A549 (cell line): Measurements from ENCODE around the gene COQ7. TPM values are rescaled to one million over a fixed set of nuclear protein-coding genes. Genes with fewer than 3 reads are reported as not detected.

Experiments
- ATAC-seq, 2 experiments: fragments of 200-7000 bp in 1 of 2; fragments of >200 bp in 1 of 2; cut with Nextera tagmentation in 1 of 2; cut with Tn5 transposase in 1 of 2; 3 replicates each; pipeline versions ENCODE4 v1.8.0 to v1.9.1; 2018 to 2020; ENCODE audit warnings: mild to moderate bottlenecking in 1 of 2, moderate library complexity in 1 of 2
- CTCF ChIA-PET: fragments of 300-600 bp; sonication (Branson Sonifier 250); formaldehyde crosslinking; extraction: SDS; loops from one replicate; lab custom pipeline; 2021; ENCODE audit warnings: antibody characterized with exemption, inconsistent platforms; lab: Yijun Ruan, JAX
- POLR2A ChIA-PET: fragments of 350-600 bp; formaldehyde crosslinking; extraction: SDS; loops from one replicate; lab custom pipeline; 2021; ENCODE audit warnings: antibody characterized with exemption, inconsistent platforms; lab: Yijun Ruan, JAX
- DNase-seq, 2 experiments: peaks; one replicate each; pipeline versions ENCODE4 v3.0.0 to v3.0.0-alpha.2; 2011 to 2016; ENCODE audit warnings: low read depth in 1 of 2, low spot score in 1 of 2
- FAIRE-seq: peaks from 2 replicates; lab custom pipeline; 2011; peaks lifted over from hg19 to GRCh38; lab: Jason Lieb, UNC
- H3K27ac ChIP-seq, 2 experiments: fragments of >200 bp; sonication (Bioruptor Twin); formaldehyde crosslinking; 3 replicates each; pipeline ENCODE4 v1.5.1; 2016 to 2017
- H3K4me1 ChIP-seq: fragments of >200 bp; sonication (Bioruptor Twin); formaldehyde crosslinking; 3 replicates; pipeline ENCODE4 v1.6.1; 2016
- H3K4me2 ChIP-seq: fragments of >200 bp; sonication (Bioruptor Twin); formaldehyde crosslinking; 3 replicates; pipeline ENCODE4 v1.6.1; 2016
- H3K4me3 ChIP-seq: fragments of >200 bp; sonication (Bioruptor Twin); formaldehyde crosslinking; 3 replicates; pipeline ENCODE4 v1.5.1; 2016
- H3K9me3 ChIP-seq: fragments of >200 bp; sonication (Bioruptor Twin); formaldehyde crosslinking; 3 replicates; pipeline ENCODE4 v1.6.1; 2016
- CBX2 ChIP-seq: fragments of 200-600 bp; sonication (generic); IDR thresholded peaks from 2 replicates; pipeline ENCODE4 v1.6.1; 2016; ENCODE audit warnings: low read depth, mild to moderate bottlenecking, borderline replicate concordance
- CBX8 ChIP-seq: fragments of 200-600 bp; sonication (generic); IDR thresholded peaks from 2 replicates; pipeline ENCODE4 v1.6.1; 2016
- CEBPB ChIP-seq, 2 experiments: fragments of >200 bp in 1 of 2; sonication (Bioruptor Twin) in 1 of 2; formaldehyde crosslinking in 1 of 2; IDR thresholded peaks; 2 replicates each; pipeline ENCODE4 v1.6.1; 2012 to 2016
- EHF ChIP-seq: fragments of 250-450 bp; sonication (Bioruptor Pico); IDR thresholded peaks from 2 replicates; pipeline ENCODE4 v1.5.0; 2020; ENCODE audit warnings: mild to moderate bottlenecking
- EP300 ChIP-seq, 2 experiments: fragments of >200 bp; sonication (Bioruptor Twin); formaldehyde crosslinking; IDR thresholded peaks; 2 replicates in 1 of 2; 3 replicates in 1 of 2; pipeline ENCODE4 v1.6.1; 2016 to 2017
- ESRRA ChIP-seq: fragments of 150-350 bp; IDR thresholded peaks from 2 replicates; pipeline ENCODE4 v1.6.1; 2014; ENCODE audit warnings: mild to moderate bottlenecking, low read length, borderline replicate concordance
- HDAC2 ChIP-seq: fragments of 200-600 bp; sonication (generic); IDR thresholded peaks from 2 replicates; pipeline ENCODE4 v1.6.1; 2016
- HOXA7 ChIP-seq: fragments of 250-450 bp; sonication (Bioruptor Pico); IDR thresholded peaks from 2 replicates; pipeline ENCODE4 v1.5.0; 2020; ENCODE audit warnings: mild to moderate bottlenecking, moderate library complexity
- JUNB ChIP-seq: fragments of >200 bp; sonication (Bioruptor Twin); formaldehyde crosslinking; IDR thresholded peaks from 2 replicates; pipeline ENCODE4 v1.6.1; 2016
- KDM5A ChIP-seq: fragments of 200-600 bp; sonication (generic); IDR thresholded peaks from 2 replicates; pipeline ENCODE4 v1.6.1; 2016; ENCODE audit warnings: antibody characterized with exemption, mild to moderate bottlenecking
- MAFK ChIP-seq: fragments of 450-650 bp; IDR thresholded peaks from 2 replicates; pipeline ENCODE4 v1.6.1; 2014; ENCODE audit not compliant: partially characterized antibody
- MYC ChIP-seq: IDR thresholded peaks from 2 replicates; pipeline ENCODE4 v1.6.1; 2012; ENCODE audit warnings: mild to moderate bottlenecking, inconsistent platforms, low read length, improper control_type of control experiment, borderline replicate concordance
- NPAS2 ChIP-seq: fragments of 250-450 bp; sonication (Bioruptor Pico); IDR thresholded peaks from 2 replicates; pipeline ENCODE4 v1.8.0; 2022; ENCODE audit warnings: mild to moderate bottlenecking, moderate library complexity, borderline replicate concordance
- PHF8 ChIP-seq: fragments of 200-600 bp; sonication (generic); IDR thresholded peaks from 2 replicates; pipeline ENCODE4 v1.6.1; 2016; ENCODE audit warnings: low read depth, mild to moderate bottlenecking, antibody characterized with exemption, moderate library complexity, borderline replicate concordance
- POLR2A ChIP-seq: IDR thresholded peaks from 2 replicates; pipeline ENCODE4 v1.6.1; 2012; ENCODE audit warnings: mild to moderate bottlenecking, low read length
- POLR2AphosphoS2 ChIP-seq: conservative IDR thresholded peaks from 2 replicates; pipeline ENCODE4 v1.6.1; 2012; ENCODE audit warnings: low read length, improper control_type of control experiment, inconsistent platforms
- RARB ChIP-seq: fragments of 250-450 bp; sonication (Bioruptor Pico); IDR thresholded peaks from 2 replicates; pipeline ENCODE4 v1.8.0; 2021; ENCODE audit warnings: mild to moderate bottlenecking, moderate library complexity
- RCOR1 ChIP-seq: fragments of 150-350 bp; IDR thresholded peaks from 2 replicates; pipeline ENCODE4 v1.6.1; 2014; ENCODE audit warnings: antibody characterized with exemption, low read length, low read depth
- RFX5 ChIP-seq: fragments of 450-650 bp; IDR thresholded peaks from 2 replicates; pipeline ENCODE4 v1.7.1; 2014; ENCODE audit warnings: antibody characterized with exemption, mild to moderate bottlenecking, moderate library complexity
- RNF2 ChIP-seq: fragments of 200-600 bp; sonication (generic); IDR thresholded peaks from 2 replicates; pipeline ENCODE4 v1.6.1; 2016; ENCODE audit warnings: low read depth, mild to moderate bottlenecking, antibody characterized with exemption, moderate library complexity, borderline replicate concordance
- SMC3 ChIP-seq: fragments of >200 bp; sonication (Bioruptor Twin); formaldehyde crosslinking; IDR thresholded peaks from 3 replicates; pipeline ENCODE4 v1.6.1; 2018; ENCODE audit warnings: inconsistent platforms
- SREBF2 ChIP-seq: fragments of 450-650 bp; IDR thresholded peaks from 2 replicates; pipeline ENCODE4 v1.6.1; 2014; ENCODE audit warnings: mild to moderate bottlenecking, moderate library complexity
- TP53 ChIP-seq: fragments of 250-450 bp; sonication (Bioruptor Pico); IDR thresholded peaks from 2 replicates; pipeline ENCODE4 v1.5.0; 2021; ENCODE audit warnings: mild to moderate bottlenecking, moderate library complexity
- ZNF302 ChIP-seq: fragments of 250-450 bp; sonication (Bioruptor Pico); IDR thresholded peaks from 2 replicates; pipeline ENCODE4 v1.9.0; 2021; ENCODE audit warnings: inconsistent platforms, mild to moderate bottlenecking, moderate library complexity
- WGBS: methylation state at CpG from one replicate; pipeline ENCODE4 v1.1.6; 2017; ENCODE audit errors: missing lambda C conversion rate; 5-methylcytosine and 5-hydroxymethylcytosine counted together
- polyA minus RNA-seq: library from RNA; depleted of rRNA, polyadenylated mRNA; stranded (reverse); fragments of >200 nt; gene quantifications from 2 replicates; pipeline ENCODE4 v1.2.3, GENCODE V29; 2011; rRNA and poly(A)+ RNA removed
- polyA plus RNA-seq, 4 experiments: library from polyadenylated mRNA; depleted of rRNA in 3 of 4; stranded (reverse); fragments of >200 nt; fragmentation: RNase III in 1 of 4; extraction: RNeasy Plus Mini Kit Qiagen cat#74134 plus additional on column Dnase treatment in 1 of 4; gene quantifications; 2 replicates in 3 of 4; 3 replicates in 1 of 4; pipeline ENCODE4 v1.2.3, GENCODE V29; 2011 to 2017
- TF ChIP-seq, protein P1 (sequence below): fragments of 450-650 bp; IDR thresholded peaks from 2 replicates; pipeline ENCODE4 v1.6.1; 2014; ENCODE audit warnings: antibody characterized with exemption
- TF ChIP-seq, protein P2 (sequence below): fragments of 200-600 bp; sonication (generic); IDR thresholded peaks from 2 replicates; pipeline ENCODE4 v1.6.1; 2016; ENCODE audit warnings: antibody characterized with exemption, mild to moderate bottlenecking, moderate library complexity
- TF ChIP-seq, protein P3 (sequence below): fragments of >200 bp; sonication (Bioruptor Twin); formaldehyde crosslinking; IDR thresholded peaks from 2 replicates; pipeline ENCODE4 v1.6.1; 2016
- TF ChIP-seq, protein P4 (sequence below): fragments of 250-450 bp; sonication (Bioruptor Pico); IDR thresholded peaks from 2 replicates; pipeline ENCODE4 v1.5.0; 2020; ENCODE audit warnings: low read depth, mild to moderate bottlenecking, moderate library complexity
- TF ChIP-seq, protein P5 (sequence below): fragments of >200 bp; sonication (Bioruptor Twin); formaldehyde crosslinking; IDR thresholded peaks from 3 replicates; pipeline ENCODE4 v1.6.1; 2016
- TF ChIP-seq, protein P6 (sequence below): IDR thresholded peaks from 2 replicates; pipeline ENCODE4 v1.6.1; 2012
- TF ChIP-seq, protein P7 (sequence below): IDR thresholded peaks from 2 replicates; pipeline ENCODE4 v1.6.1; 2012

The COQ7 gene
- polyA plus RNA-seq (2011; rRNA removed), result 17.9 and 23.8 TPM in 2 replicates
- 19.4 and 23.1 TPM in 2 replicates for polyA plus RNA-seq (2012; cell fraction: cytosol; rRNA removed)
- polyA plus RNA-seq (2012; cell fraction: nucleus; rRNA removed), result 10.5 and 14.7 TPM in 2 replicates
- 15.9 to 18.5 TPM (median 16.3 TPM) in 3 replicates for polyA plus RNA-seq (2017; fragmentation: RNase III; extraction: RNeasy Plus Mini Kit Qiagen cat#74134 plus additional on column Dnase treatment)
- 16.9 and 20.4 TPM in 2 replicates for polyA minus RNA-seq

DNA sequence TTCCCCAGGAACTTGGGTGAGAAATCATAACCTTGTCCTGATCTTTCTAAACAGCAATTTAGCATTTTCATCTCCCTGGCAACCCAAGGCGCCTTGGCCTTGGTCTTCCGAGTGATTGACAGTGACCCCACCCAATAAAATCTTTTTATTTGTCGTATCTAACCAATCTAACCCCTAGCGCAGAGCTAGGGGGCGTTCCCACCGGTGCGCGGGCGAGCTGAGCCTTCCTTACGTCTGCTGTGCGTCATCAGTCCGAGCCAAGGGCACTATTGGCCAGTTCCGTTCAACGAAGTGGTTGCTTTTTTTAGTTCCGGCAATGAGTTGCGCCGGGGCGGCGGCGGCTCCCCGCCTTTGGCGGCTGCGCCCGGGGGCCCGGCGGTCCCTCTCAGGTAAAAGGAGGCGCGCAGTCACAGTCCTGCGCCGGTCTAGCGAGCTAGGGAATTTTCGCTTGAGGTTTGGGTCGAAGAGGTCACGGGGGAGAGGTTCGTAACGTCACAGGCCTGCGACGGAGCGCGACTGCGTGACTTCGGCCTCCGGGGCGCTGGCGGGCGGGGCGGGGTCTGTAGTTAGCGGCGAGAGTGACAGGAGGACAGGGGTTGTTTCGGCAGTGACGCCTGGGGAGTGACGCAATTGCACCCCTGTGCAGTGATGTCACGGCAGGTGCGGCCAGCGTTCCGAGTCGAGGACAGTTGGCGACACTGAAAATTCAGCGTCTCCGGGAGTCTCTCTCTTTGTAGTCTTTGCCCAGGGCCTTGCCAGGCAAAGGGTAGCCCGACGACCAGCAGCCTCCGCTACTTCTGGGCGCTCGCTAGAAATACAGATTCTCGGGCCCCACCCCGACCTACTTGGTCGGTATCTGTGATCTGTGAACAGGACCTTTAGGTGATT lies at the start of gene COQ7:
Gene COQ7, plus strand, starts transcription at position 266 of the 888 bp plus-strand sequence. Its CDS starts 51 bp downstream, at position 317.
- peak within 1 kb of the TSS; percentile 63 for H3K4me3 ChIP-seq
- peak within 1 kb of the TSS; percentile 73 for H3K4me2 ChIP-seq
- POLR2A ChIA-PET, result interaction anchor here (0.6 to 1.2 kb wide), 12 partner anchors 10 to 277 kb away, joined by 3 to 16 read pairs (median 5); partner anchors contain the start of genes ARL6IP1, RPS15A and TMC7
- H3K9me3 ChIP-seq, result no peaks in the 10 kb centered on the region
- H3K27ac ChIP-seq, result peak within 1 kb of the TSS; percentile 95 to 99
- peak; percentile 56 for FAIRE-seq
- H3K4me1 ChIP-seq, result peaks cover 12% of the 10 kb centered on the region; the same call in 2 of the 3 replicates
- peak; percentile 95 to 100 for DNase-seq
- 2% methylated on average over 43 of the region's 68 CpGs for WGBS
- CTCF ChIA-PET, result interaction anchor here (0.9 to 1.7 kb wide), 3 partner anchors 18 to 85 kb away, joined by 3 to 8 read pairs (median 3); partner anchors contain the start of gene TMC7
- peak; percentile 93 for ATAC-seq
- TF ChIP-seq POLR2AphosphoS2 (no peak; the same call in 1 of the 2 replicates), TP53 (0 out of 2 replicates have a peak, but pooled peaks have one; percentile 26), ZNF302 (CRISPR knock-in tag) (no peak), EHF (CRISPR knock-in tag) (no peak), RARB (CRISPR knock-in tag) (peak; percentile 37; the same call in 1 of the 2 replicates), JUNB (no peak), RNF2 (no peak), HOXA7 (CRISPR knock-in tag) (no peak), SREBF2 (no peak), PHF8 (peak; percentile 55; the same call in 1 of the 2 replicates), POLR2A (peak; percentile 17; the same call in 1 of the 2 replicates), SMC3 (no peak), RCOR1 (0 out of 2 replicates have a peak, but pooled peaks have one; percentile 10), KDM5A (peak; percentile 31; the same call in 1 of the 2 replicates), HDAC2 (no peak), RFX5 (peak; percentile 75), NPAS2 (CRISPR knock-in tag) (no peak), CBX8 (no peak), MYC (peak; percentile 38; the same call in 1 of the 2 replicates), MAFK (peak; percentile 82), CEBPB (IDR thresholded peaks at IDR 0.05) (peak; percentile 72 to 89; a peak in 3 of 4 replicates), EP300 (IDR thresholded peaks at IDR 0.05) (no peak), ESRRA (no peak), CBX2 (no peak)
- TF ChIP-seq, protein P1, sequence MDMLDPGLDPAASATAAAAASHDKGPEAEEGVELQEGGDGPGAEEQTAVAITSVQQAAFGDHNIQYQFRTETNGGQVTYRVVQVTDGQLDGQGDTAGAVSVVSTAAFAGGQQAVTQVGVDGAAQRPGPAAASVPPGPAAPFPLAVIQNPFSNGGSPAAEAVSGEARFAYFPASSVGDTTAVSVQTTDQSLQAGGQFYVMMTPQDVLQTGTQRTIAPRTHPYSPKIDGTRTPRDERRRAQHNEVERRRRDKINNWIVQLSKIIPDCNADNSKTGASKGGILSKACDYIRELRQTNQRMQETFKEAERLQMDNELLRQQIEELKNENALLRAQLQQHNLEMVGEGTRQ, result peak; percentile 75
- TF ChIP-seq, protein P2, sequence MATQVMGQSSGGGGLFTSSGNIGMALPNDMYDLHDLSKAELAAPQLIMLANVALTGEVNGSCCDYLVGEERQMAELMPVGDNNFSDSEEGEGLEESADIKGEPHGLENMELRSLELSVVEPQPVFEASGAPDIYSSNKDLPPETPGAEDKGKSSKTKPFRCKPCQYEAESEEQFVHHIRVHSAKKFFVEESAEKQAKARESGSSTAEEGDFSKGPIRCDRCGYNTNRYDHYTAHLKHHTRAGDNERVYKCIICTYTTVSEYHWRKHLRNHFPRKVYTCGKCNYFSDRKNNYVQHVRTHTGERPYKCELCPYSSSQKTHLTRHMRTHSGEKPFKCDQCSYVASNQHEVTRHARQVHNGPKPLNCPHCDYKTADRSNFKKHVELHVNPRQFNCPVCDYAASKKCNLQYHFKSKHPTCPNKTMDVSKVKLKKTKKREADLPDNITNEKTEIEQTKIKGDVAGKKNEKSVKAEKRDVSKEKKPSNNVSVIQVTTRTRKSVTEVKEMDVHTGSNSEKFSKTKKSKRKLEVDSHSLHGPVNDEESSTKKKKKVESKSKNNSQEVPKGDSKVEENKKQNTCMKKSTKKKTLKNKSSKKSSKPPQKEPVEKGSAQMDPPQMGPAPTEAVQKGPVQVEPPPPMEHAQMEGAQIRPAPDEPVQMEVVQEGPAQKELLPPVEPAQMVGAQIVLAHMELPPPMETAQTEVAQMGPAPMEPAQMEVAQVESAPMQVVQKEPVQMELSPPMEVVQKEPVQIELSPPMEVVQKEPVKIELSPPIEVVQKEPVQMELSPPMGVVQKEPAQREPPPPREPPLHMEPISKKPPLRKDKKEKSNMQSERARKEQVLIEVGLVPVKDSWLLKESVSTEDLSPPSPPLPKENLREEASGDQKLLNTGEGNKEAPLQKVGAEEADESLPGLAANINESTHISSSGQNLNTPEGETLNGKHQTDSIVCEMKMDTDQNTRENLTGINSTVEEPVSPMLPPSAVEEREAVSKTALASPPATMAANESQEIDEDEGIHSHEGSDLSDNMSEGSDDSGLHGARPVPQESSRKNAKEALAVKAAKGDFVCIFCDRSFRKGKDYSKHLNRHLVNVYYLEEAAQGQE, result peak; percentile 15; the same call in 1 of the 2 replicates
- TF ChIP-seq, protein P3, sequence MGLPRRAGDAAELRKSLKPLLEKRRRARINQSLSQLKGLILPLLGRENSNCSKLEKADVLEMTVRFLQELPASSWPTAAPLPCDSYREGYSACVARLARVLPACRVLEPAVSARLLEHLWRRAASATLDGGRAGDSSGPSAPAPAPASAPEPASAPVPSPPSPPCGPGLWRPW, result no peak
- TF ChIP-seq, protein P4, sequence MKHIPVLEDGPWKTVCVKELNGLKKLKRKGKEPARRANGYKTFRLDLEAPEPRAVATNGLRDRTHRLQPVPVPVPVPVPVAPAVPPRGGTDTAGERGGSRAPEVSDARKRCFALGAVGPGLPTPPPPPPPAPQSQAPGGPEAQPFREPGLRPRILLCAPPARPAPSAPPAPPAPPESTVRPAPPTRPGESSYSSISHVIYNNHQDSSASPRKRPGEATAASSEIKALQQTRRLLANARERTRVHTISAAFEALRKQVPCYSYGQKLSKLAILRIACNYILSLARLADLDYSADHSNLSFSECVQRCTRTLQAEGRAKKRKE (CRISPR knock-in tag), result no peak
- TF ChIP-seq, protein P5, sequence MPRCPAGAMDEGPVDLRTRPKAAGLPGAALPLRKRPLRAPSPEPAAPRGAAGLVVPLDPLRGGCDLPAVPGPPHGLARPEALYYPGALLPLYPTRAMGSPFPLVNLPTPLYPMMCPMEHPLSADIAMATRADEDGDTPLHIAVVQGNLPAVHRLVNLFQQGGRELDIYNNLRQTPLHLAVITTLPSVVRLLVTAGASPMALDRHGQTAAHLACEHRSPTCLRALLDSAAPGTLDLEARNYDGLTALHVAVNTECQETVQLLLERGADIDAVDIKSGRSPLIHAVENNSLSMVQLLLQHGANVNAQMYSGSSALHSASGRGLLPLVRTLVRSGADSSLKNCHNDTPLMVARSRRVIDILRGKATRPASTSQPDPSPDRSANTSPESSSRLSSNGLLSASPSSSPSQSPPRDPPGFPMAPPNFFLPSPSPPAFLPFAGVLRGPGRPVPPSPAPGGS, result no peak
- TF ChIP-seq, protein P6, sequence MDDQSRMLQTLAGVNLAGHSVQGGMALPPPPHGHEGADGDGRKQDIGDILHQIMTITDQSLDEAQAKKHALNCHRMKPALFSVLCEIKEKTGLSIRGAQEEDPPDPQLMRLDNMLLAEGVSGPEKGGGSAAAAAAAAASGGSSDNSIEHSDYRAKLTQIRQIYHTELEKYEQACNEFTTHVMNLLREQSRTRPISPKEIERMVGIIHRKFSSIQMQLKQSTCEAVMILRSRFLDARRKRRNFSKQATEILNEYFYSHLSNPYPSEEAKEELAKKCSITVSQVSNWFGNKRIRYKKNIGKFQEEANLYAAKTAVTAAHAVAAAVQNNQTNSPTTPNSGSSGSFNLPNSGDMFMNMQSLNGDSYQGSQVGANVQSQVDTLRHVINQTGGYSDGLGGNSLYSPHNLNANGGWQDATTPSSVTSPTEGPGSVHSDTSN, result peak; percentile 97
- TF ChIP-seq, protein P7, sequence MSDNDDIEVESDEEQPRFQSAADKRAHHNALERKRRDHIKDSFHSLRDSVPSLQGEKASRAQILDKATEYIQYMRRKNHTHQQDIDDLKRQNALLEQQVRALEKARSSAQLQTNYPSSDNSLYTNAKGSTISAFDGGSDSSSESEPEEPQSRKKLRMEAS, result peak; percentile 79
